IPS DF 19.7 (cell line): ENCODE measurements around the gene MAP3K20.
"Not testable (repeated sequence)": the region's sequence is repeated elsewhere in the genome, so short reads cannot be mapped to it uniquely, and the experiment has no call there.

ENCODE experiments used
- DNase-seq: peaks from one replicate; pipeline ENCODE4 v3.0.0-alpha.2; 2013; ENCODE audit warnings: low read depth, low spot score

Gene MAP3K20

GRCh38 chr2:173231465-173231864, 155.8 kb downstream of the MAP3K20 start:
- no peak for DNase-seq

DNA sequence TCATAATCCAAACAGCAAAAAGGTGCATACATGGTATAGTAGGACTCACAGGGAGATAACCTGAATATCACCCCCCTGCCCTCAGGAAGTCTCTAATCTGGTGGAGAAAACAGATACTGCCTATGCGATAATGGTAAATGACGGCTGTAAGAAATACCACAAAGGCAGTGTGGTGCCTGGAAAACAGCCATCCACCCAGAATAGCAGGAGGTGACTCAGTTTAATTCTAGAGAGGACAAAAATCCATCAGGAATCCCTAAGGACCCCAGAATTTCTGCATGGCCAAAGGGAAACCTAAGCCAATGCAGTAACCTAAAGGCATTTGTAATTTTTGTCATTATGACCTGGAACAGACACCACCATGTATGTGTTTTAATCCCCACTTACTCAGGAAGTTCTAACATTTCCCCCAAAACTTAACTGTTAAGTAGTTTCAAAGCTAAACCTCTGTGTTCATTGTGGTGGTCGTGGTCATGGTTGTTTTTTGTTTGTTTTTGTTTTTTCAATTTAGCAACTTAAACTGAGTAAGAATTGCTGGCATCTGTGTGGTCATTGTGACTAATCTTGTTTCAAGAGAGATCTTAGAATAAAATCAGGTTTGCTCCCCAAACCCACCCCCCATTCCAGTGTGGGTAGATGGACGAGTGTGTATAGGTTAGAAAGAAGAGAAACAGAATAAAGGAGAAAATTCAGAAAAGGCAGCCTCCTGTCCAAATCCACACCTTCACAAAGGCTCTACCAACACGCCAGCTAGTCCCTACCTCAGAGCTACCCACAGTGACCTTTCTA, 157.5 kb downstream of the MAP3K20 start:
- DNase-seq: no peak

DNA sequence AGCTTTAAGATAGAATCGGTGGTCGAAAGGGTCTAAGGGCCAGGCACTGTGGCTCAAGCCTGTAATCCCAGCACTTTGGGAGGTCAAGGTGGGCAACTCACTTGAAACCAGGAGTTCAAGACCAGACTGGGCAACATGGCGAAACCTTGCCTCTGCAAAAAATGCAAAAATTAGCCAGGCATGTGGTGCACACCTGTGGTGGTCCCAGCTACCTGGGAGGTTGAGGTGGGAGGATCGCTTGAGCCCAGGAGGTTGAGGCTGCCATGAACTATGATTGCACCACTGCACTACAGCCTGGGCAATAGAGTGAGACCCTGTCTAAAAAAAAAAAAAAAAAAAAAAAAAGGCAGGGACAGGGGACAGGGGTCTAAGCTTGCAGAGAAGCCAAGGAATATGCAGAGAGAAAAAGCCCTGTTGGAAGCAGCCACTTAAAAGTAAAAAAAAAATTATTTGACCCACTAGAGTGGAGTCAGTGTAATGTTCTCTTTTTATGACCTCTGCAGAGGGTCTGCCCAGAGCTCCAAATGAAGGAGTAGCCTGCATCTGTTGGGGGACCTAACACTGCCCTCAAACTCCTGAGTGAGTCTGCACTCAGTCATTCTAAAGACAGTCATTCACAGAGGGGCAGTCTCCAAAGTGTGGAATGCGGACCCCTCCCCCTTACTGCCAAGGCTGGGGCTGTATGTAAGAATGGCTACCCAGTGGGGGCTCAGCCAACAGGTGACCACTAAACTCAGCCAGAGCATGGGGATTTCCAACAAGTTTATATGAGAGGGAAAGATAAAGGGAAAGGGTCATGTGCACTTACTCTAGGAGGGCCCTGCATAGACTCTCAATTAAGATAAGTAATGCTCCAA, 160.5 kb downstream of the MAP3K20 start:
- DNase-seq: peak; percentile 78

- DNase-seq: no peak
These were observed 162.7 kb downstream of the MAP3K20 start for GRCh38 chr2:173238385-173238784.

DNA sequence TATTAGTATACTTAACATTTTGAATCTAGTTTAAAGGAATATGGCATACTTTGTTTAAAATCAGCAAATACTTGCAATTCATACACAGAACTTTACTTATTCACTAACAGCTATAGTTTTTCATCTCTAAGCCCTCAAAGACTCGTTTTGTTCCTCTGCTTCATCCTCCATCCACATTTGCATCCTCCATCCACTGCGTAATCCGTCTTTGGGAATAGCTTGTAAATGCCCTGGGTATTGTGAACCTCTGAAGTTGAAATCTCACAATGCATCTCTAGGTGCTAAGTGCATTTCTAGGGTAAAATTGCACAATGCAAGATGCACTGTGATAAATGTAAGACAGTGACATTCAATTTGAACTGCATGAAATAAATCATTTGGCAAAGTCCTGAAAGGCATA, 163.2 kb downstream of the MAP3K20 start:
- DNase-seq: no peak

DNA sequence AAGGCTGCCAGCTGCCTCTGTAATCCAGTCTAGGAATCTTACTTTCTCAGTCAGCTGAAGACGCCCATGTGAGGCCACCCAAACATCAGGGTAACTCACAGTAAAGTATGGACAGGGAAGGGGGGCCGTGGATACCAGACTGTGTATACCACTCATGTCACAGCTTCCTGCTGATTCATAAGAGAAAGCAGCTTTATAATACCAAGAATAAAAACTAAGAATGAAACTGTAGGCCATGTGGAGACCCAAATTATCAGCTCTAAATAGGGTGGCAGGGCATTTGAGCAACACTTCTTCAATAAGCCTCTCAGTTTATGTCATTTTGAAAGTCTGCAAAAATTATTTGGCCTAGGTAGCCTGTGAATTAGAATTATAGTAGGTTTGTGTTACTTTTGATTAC, 164.0 kb downstream of the MAP3K20 start:
- no peak for DNase-seq

DNA sequence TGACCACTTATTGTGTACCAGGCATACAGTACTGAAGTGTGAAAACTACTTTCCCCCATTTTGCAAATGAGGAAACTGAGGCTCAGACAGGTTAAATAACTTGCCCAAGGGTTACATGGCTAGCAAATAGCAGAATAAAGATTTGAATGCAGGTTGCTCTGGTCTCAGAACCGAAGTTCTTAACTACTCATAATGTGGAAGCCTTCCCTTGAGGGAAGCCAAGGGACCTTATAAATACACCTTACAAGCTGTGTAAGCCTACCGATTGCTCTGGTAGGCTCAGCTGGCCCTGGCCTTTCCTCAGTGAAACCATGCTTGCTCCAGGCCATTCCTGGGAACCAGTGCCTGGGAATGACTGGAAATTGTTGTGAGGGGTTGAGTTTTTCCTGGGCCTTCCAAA, 164.4 kb downstream of the MAP3K20 start:
- no peak for DNase-seq

- no peak for DNase-seq
These were observed 166.0 kb downstream of the MAP3K20 start for GRCh38 chr2:173241643-173242042.

GRCh38 chr2:173247156-173247555, 171.5 kb downstream of the MAP3K20 start:
- DNase-seq: no peak

DNA sequence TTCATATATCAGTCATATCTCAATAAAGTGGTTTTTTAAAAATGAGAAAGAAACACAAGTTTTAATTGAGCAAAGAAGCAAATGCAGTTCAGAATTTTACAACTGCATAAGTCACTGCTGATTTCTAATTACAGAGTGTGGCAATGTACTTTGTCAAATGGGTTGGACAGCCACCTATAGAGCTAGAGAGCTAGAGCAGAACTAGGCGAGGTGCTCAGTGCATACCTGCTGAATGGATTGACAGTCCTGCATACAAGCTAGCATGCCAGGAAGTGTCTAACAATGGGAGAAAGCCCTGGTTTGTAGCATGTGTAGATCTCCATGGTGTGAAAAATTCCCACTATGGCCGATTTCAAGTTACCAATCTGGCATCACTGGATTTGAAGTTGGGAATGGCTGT, 172.7 kb downstream of the MAP3K20 start:
- no peak for DNase-seq

- DNase-seq: no peak
These were observed 174.3 kb downstream of the MAP3K20 start for GRCh38 chr2:173249661-173250641.

GRCh38 chr2:173251225-173251624, 175.6 kb downstream of the MAP3K20 start:
- no peak for DNase-seq

- no peak for DNase-seq
These were observed 176.9 kb downstream of the MAP3K20 start for GRCh38 chr2:173252581-173252980.

DNA sequence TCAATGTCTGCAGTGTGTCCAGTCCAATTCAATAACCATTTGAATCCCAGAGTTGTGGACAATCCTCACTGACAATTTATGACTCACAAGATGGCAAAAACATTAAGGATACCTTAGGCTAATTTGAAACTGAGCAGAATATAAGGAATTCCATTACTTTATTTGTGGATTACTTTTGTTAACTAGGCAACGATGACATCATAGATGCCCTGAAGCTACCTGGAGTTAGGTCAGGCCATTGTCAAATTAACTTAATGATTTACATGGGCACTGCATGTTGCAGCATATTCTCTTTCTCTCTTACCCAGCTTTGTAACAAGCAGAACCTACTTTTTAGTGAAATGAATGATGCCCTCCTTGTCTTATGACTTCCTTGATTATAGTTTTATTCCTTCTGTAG, 179.0 kb downstream of the MAP3K20 start:
- DNase-seq: no peak

DNA sequence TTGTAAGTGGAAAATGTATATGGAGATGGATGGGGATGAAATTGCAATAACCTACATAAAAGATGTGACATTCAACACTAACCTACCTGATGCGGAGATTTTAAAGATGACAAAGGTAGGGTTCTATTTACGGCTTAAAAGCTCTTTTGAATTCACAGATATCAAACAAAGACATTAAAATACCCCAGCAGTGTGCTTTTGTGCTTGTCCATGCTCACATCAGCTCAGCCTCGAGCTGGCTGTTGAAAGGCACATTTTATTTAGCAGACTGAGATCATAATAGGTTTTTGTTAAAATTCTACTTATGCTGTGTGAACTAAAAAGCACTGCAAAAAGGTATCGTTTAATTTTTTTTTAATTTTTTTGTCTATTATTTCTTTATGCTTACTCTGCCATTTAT, 183.1 kb downstream of the MAP3K20 start:
- no peak for DNase-seq

GRCh38 chr2:173262356-173262755, 186.7 kb downstream of the MAP3K20 start:
- DNase-seq: not testable (repeated sequence)

DNA sequence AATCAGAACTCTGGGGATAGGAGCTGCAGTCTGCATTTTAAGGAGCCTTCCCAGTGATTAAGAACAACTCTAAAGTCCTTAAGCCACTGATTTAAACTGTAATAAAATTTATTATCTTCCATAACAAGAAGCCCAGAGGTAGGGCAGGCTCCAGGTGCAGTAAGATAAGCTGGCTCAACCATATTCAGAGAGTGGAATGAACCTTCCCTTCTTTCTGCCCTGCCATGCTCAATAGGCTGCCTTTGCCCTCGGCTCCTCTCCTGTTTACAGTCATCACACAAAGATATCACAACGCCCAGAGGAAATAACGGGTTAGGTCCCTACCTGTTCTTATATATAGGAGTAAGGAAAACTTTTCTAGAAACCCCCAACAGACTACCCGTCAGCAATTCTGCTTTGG, 188.5 kb downstream of the MAP3K20 start:
- no peak for DNase-seq

- peak; percentile 75 for DNase-seq
These were observed 189.1 kb downstream of the MAP3K20 start for GRCh38 chr2:173264603-173265366.

DNA sequence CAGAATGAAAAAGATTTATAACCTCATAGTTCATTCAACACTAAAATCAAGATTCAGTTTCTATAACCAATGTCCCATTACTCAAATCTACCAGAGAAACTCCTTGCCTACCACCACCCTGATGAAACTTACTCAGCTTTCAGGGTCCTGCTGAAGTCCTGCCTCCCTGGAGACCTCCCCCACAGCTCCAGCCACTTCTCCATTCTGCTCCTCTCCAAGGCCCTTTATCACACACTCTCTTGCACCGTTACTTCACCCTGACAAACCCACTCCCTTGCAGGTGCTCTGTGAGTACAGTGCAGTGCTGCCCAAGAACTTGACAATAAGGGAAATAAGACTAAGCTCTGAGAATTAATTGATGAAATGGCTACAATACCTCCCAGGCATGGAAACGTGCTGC, 195.5 kb downstream of the MAP3K20 start:
- DNase-seq: no peak

- no peak for DNase-seq
These were observed 196.2 kb downstream of the MAP3K20 start for GRCh38 chr2:173271825-173272224.

DNA sequence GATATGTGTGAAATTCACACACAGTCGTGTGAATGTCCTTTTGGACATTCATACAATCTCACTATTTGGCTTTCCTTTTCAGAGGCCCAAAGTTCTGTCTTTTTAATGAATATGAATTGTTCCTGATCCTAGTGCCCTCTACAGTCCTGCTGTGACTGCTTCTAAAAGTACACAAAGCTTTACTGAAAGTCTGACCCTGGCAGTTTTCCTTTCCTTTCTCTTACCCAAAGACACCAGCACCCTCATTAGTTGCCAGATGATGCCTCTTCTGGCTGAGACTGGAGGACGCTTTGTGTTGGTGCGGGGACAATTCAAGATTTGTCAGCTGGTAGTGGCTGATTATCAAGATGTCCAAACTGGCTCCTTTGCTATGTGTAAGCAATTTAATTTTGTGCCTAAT, 197.2 kb downstream of the MAP3K20 start:
- DNase-seq: no peak
